GM12874 (cell line): ENCODE data around the gene TMEM17.

ENCODE experiments used
- TF ChIP-seq, protein P1 (sequence below): IDR thresholded peaks from 2 replicates; pipeline ENCODE4 v1.5.1; 2011; ENCODE audit warnings: low read depth, mild to moderate bottlenecking, control low read depth, low read length, moderate library complexity; ENCODE audit not compliant: insufficient read depth

TMEM17 gene

DNA sequence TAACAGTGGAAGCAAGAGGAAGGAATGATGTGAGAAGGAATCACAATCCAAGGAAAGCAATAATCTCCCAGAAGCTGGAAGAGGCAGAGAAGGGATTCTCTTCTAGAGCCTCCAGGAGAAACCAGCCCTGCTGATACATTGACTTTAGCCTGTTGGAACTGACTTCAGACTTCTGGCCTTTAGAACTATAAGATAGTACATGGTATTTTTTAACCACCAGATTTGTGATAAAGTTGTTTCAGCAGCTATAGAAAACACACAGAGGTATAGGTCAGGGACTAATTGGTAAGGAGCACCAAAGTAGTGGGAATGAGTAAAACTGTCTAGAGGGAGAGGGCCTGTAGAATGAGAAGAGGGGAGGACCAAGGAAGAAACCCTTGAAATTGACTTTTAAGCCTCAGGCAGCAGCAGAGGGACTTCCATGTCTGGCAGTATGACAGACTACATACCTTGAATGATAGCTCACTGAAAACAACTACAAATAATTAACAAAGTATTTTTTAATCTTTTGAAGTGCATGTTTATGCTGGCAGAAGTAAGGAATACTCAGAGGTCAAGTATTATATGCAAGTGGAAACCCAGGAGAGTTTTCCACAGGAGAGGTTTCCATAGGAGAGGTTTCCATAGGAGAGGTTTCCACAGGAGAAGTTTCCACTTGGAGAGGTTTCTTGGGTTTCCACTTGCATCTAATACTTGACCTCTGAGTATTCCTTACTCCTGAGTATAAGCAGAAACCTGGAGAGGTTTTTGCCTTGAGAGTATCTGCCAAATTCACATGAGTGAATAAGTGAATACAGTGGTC, 33.8 kb upstream of the TMEM17 start:
- TF ChIP-seq, protein P1, sequence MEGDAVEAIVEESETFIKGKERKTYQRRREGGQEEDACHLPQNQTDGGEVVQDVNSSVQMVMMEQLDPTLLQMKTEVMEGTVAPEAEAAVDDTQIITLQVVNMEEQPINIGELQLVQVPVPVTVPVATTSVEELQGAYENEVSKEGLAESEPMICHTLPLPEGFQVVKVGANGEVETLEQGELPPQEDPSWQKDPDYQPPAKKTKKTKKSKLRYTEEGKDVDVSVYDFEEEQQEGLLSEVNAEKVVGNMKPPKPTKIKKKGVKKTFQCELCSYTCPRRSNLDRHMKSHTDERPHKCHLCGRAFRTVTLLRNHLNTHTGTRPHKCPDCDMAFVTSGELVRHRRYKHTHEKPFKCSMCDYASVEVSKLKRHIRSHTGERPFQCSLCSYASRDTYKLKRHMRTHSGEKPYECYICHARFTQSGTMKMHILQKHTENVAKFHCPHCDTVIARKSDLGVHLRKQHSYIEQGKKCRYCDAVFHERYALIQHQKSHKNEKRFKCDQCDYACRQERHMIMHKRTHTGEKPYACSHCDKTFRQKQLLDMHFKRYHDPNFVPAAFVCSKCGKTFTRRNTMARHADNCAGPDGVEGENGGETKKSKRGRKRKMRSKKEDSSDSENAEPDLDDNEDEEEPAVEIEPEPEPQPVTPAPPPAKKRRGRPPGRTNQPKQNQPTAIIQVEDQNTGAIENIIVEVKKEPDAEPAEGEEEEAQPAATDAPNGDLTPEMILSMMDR, result no peak

- TF ChIP-seq, protein P1, result no peak
Observed at GRCh38 chr2:62538756-62539155, 32.8 kb upstream of the TMEM17 start.

GRCh38 chr2:62537814-62538213, 31.8 kb upstream of the TMEM17 start:
- TF ChIP-seq, protein P1, result no peak

- TF ChIP-seq, protein P1, result no peak
Observed at GRCh38 chr2:62536873-62537547, 31.0 kb upstream of the TMEM17 start.

GRCh38 chr2:62531594-62531993, 25.6 kb upstream of the TMEM17 start:
- TF ChIP-seq, protein P1, result no peak

- TF ChIP-seq, protein P1, result no peak
Observed at GRCh38 chr2:62529758-62530157, 23.8 kb upstream of the TMEM17 start.

DNA sequence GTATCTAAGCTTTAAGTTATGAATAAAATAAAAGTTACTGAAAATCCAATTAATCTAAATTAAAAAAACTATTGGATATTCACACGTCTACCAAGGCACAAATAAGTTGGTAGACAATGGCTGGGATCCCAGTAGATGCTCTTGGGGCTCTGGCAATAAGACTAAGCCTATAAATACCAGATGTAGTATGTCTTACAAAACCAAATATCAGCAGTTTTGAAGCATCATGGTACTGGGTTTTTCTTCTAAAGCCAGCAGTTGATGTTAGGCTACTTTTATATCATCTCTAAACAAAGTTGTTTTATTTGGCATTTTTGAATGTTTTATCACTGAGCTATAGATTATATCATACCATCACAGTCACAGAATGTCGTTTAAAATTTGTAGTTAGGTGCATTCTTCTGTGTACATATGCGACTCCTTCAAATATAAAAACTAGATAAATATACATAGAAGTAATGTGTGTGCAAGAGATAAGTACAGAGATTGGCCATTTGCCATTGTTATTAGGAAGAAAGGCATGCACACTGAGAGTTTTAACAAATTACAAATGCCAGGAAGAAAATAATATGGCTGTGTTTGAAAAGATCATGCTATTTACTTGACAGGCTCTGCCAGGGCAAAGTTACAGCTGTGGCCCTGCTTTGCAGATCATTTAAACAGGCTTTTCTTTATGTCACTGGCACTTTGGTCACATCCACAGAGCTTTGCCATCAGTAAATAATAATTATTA, 21.6 kb upstream of the TMEM17 start:
- TF ChIP-seq, protein P1, result no peak
